HepG2 (cell line): ENCODE measurements around the gene RERGL.

Experiments
- CEBPB ChIP-seq: IDR thresholded peaks from 2 replicates; pipeline ENCODE4 v1.6.1; 2011; ENCODE audit warnings: low read depth, low read length, improper control_type of control experiment, borderline replicate concordance
- CTCF ChIP-seq: sonication (generic); formaldehyde crosslinking; IDR thresholded peaks from 2 replicates; pipeline ENCODE4 v1.5.0; 2020; ENCODE audit warnings: mild to moderate bottlenecking, missing genetic modification reagents, moderate library complexity
- EZH2 ChIP-seq: conservative IDR thresholded peaks from 2 replicates; pipeline ENCODE4 v1.6.1; 2012; ENCODE audit warnings: mild to moderate bottlenecking, low read depth, low read length, moderate library complexity
- FOXO4 ChIP-seq: sonication (generic); formaldehyde crosslinking; conservative IDR thresholded peaks from 2 replicates; pipeline ENCODE4 v1.8.1; 2023; ENCODE audit warnings: missing genetic modification reagents
- MED8 ChIP-seq: sonication (generic); formaldehyde crosslinking; IDR thresholded peaks from 2 replicates; pipeline ENCODE4 v1.8.1; 2023; ENCODE audit warnings: mild to moderate bottlenecking, missing genetic modification reagents; ENCODE audit not compliant: insufficient replicate concordance
- PAWR ChIP-seq: sonication (generic); formaldehyde crosslinking; IDR thresholded peaks from 2 replicates; pipeline ENCODE4 v1.4.0; 2020; ENCODE audit warnings: missing genetic modification reagents, mild to moderate bottlenecking, borderline replicate concordance
- POLR2A ChIP-seq, 2 experiments: IDR thresholded peaks; 2 replicates each; pipeline ENCODE4 v1.6.1; 2011; ENCODE audit warnings: low read depth in 2 of 2, low read length in 2 of 2, mild to moderate bottlenecking in 1 of 2, moderate library complexity in 1 of 2; ENCODE audit not compliant: insufficient read depth in 1 of 2
- SETDB1 ChIP-seq: sonication (generic); formaldehyde crosslinking; IDR thresholded peaks from 2 replicates; pipeline ENCODE4 v1.5.1; 2020; ENCODE audit warnings: missing genetic modification reagents, mild to moderate bottlenecking, borderline replicate concordance
- SKI ChIP-seq: fragments of 450-650 bp; IDR thresholded peaks from one replicate; pipeline ENCODE4 v1.6.1; 2018; ENCODE audit warnings: mild to moderate bottlenecking; ENCODE audit not compliant: partially characterized antibody
- SMARCC2 ChIP-seq: fragments of 450-650 bp; IDR thresholded peaks from 2 replicates; pipeline ENCODE4 v1.6.1; 2017; ENCODE audit warnings: antibody characterized with exemption, mild to moderate bottlenecking
- TAF1 ChIP-seq: sonication (generic); formaldehyde crosslinking; IDR thresholded peaks from 2 replicates; pipeline ENCODE4 v1.4.0; 2020; ENCODE audit warnings: missing genetic modification reagents
- TRIM24 ChIP-seq: sonication (generic); formaldehyde crosslinking; IDR thresholded peaks from 2 replicates; pipeline ENCODE4 v1.8.0; 2022; ENCODE audit warnings: mild to moderate bottlenecking, missing genetic modification reagents
- ZBTB46 ChIP-seq: sonication (generic); formaldehyde crosslinking; IDR thresholded peaks from 2 replicates; pipeline ENCODE4 v1.4.0; 2020; ENCODE audit warnings: mild to moderate bottlenecking, missing genetic modification reagents, borderline replicate concordance
- ZNF747 ChIP-seq: sonication (generic); formaldehyde crosslinking; IDR thresholded peaks from 2 replicates; pipeline ENCODE4 v1.8.1; 2023; ENCODE audit warnings: missing genetic modification reagents, mild to moderate bottlenecking, borderline replicate concordance

GRCh38 chr12:18108611-18109010, 18.6 kb upstream of the RERGL start:
- TF ChIP-seq CEBPB (no peak), EZH2 (no peak), FOXO4 (CRISPR knock-in tag) (no peak), SMARCC2 (no peak), MED8 (CRISPR knock-in tag) (no peak), PAWR (no peak), POLR2A (IDR thresholded peaks at IDR 0.05; ENCODE audit: insufficient read depth in 1 of 2, low read depth in 2 of 2, low read length in 2 of 2) (no peak), ZBTB46 (no peak), TAF1 (CRISPR knock-in tag) (no peak), ZNF747 (CRISPR knock-in tag) (no peak), SETDB1 (no peak), TRIM24 (CRISPR knock-in tag) (no peak), SKI (no peak), CTCF (CRISPR knock-in tag) (no peak)
